Muscle of leg (tissue), 11 donors: ENCODE measurements around the gene NSRP1. TPM values are rescaled to one million over a fixed set of nuclear protein-coding genes. Genes with fewer than 3 reads are reported as not detected.
"Not testable (repeated sequence)": the region's sequence is repeated elsewhere in the genome, so short reads cannot be mapped to it uniquely, and the experiment has no call there.

ENCODE experiments used
- DNase-seq: peaks from one replicate; pipeline ENCODE4 v3.0.0; 2013
- H3K27ac ChIP-seq: one replicate; pipeline ENCODE4 v1.5.1; 2013; ENCODE audit warnings: mild to moderate bottlenecking, low read length, control low read depth
- H3K27me3 ChIP-seq: one replicate; pipeline ENCODE4 v1.6.1; 2013; ENCODE audit warnings: low read length; ENCODE audit not compliant: control insufficient read depth, insufficient read depth
- H3K36me3 ChIP-seq: one replicate; pipeline ENCODE4 v1.6.1; 2013; ENCODE audit warnings: low read length; ENCODE audit not compliant: control insufficient read depth, insufficient read depth
- H3K4me1 ChIP-seq: one replicate; pipeline ENCODE4 v1.6.1; 2013; ENCODE audit warnings: low read length; ENCODE audit not compliant: control insufficient read depth, insufficient read depth
- H3K4me3 ChIP-seq: one replicate; pipeline ENCODE4 v1.5.1; 2013; ENCODE audit warnings: low read length, control low read depth
- H3K9me3 ChIP-seq: replicated peaks from 2 replicates; pipeline ENCODE4 v1.6.1; 2013; ENCODE audit warnings: low read depth, low read length; ENCODE audit not compliant: control insufficient read depth
- WGBS: methylation state at CpG from one replicate; pipeline ENCODE4 v1.1.5; 2013; ENCODE audit warnings: missing lambda C conversion rate; ENCODE audit not compliant: insufficient coverage; 5-methylcytosine and 5-hydroxymethylcytosine counted together
- polyA plus RNA-seq, 8 donors: library from polyadenylated mRNA; unstranded; fragments of 120-200 nt; gene quantifications; one replicate each; pipeline versions ENCODE4 v1.2.1 to v1.2.3, GENCODE V29; 2013; ENCODE audit warnings: inconsistent platforms in 1 of 8, low replicate concordance in 1 of 8; ENCODE audit not compliant: insufficient read length in 8 of 8, insufficient read depth in 1 of 8
- total RNA-seq: library from RNA; stranded (reverse); fragments of 120-200 nt; gene quantifications from one replicate; pipeline ENCODE4 v1.2.4, GENCODE V29; 2013

The NSRP1 gene
- total and polyA plus RNA-seq, 9 donors = 11.4 to 34.2 (median 28.4) TPM

DNA sequence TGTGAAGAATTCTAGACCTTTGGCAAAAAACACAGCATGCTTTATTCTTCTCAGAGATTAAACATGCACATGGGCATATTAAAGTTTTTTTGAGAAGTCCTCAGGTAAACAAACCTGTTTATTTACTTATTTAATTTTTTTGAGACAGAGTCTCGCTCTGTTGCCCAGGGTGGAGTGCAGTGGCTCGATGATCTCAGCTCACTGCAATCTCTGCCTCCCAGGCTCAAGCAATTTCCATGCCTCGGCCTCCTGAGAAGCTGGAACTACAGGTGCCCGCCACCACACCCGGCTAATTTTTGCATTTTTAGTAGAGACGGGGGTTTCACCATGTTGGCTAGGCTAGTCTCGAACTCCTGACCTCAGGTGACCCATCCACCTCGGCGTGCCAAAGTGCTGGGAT is 84.0 kb downstream of the NSRP1 start:
- not testable (repeated sequence) for DNase-seq, H3K27me3 ChIP-seq, H3K36me3 ChIP-seq, H3K9me3 ChIP-seq, H3K4me3 ChIP-seq, H3K4me1 ChIP-seq, H3K27ac ChIP-seq
- 95% methylated on average over 8 of the region's 9 CpGs for WGBS

DNA sequence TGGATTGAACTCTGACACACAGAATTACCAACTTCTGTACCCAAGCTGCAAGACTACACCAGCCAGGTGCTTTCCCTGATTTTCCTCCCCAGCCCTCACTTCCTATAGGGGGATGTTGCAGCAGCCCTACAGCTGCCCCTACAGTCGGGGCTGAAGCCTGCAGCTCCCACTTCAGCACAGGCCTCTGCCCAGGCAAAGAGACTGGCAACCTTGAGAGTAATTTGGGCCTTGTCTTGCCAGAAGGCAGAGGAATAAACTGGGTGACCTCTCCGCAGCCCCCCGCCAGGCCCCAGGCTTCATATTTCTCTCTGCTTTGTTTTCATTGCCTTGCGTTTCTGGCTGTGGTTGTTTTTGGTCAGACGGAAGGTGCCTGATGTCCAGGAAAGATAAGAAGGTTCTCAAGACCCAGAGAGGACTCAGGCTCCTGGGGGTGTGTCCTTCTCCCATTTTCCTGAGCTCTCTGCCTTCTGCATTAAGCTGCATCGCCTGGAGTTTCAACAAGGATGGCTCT is 86.9 kb downstream of the NSRP1 start:
- Histone ChIP-seq H3K27me3 (peaks cover 3% of the 10 kb centered on the region), H3K27ac (no peak overlapping the region), H3K4me1 (no peaks in the 10 kb centered on the region), H3K36me3 (no peaks in the 10 kb centered on the region), H3K4me3 (no peak overlapping the region), H3K9me3 (no peaks in the 10 kb centered on the region)
- 21% methylated on average over 2 of the region's 6 CpGs for WGBS
- DNase-seq = no peak

DNA sequence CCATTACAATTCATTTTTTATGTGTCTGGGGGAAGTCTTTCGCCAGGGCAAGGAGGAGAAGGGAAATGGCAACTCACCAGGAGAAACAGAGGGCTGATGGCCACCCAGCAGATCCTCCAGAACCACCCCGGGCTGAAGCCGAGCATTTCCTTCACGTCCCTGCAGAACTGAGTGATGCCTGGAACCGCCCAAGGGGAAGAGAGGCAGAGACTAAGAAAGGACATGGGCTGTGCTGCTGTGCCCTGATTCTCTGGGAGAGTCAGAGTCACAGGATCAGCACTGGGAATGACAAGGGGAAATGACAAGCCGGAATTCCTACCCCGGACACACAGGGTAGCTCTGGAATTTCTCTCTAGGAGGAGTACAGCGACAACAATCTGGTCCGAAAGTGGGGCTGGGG is 91.0 kb downstream of the NSRP1 start:
- Histone ChIP-seq H3K4me3 (no peak overlapping the region), H3K4me1 (no peaks in the 10 kb centered on the region), H3K27me3 (peaks cover 3% of the 10 kb centered on the region), H3K36me3 (no peaks in the 10 kb centered on the region), H3K9me3 (no peaks in the 10 kb centered on the region), H3K27ac (no peak overlapping the region)
- WGBS = 72% methylated on average over 6 of the region's 9 CpGs
- DNase-seq = no peak

DNA sequence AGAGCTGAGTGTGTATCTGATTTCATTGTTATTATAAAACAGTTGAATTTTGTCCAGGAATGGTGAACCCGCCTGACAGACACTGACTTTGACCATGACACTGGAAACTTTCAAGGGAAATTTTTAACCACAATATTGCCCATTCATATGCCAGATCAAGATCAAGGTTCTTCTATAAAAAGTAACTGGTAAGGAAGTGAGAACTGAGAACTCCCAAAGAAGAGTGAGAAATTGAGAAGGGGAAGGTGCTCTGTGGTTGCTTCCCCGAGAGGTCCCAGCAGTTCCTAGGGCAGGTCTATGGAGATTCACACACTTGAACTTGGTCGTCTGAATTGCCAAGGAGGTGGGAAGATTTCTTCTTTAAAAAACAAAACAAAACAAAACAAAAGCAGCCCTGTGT is 91.6 kb downstream of the NSRP1 start:
- Histone ChIP-seq H3K27ac (no peak overlapping the region), H3K4me1 (no peaks in the 10 kb centered on the region), H3K36me3 (no peaks in the 10 kb centered on the region), H3K9me3 (no peaks in the 10 kb centered on the region), H3K4me3 (no peak overlapping the region), H3K27me3 (peaks cover 3% of the 10 kb centered on the region)
- no CpG with 5 or more reads among the region's 3 CpGs for WGBS
- DNase-seq = no peak

DNA sequence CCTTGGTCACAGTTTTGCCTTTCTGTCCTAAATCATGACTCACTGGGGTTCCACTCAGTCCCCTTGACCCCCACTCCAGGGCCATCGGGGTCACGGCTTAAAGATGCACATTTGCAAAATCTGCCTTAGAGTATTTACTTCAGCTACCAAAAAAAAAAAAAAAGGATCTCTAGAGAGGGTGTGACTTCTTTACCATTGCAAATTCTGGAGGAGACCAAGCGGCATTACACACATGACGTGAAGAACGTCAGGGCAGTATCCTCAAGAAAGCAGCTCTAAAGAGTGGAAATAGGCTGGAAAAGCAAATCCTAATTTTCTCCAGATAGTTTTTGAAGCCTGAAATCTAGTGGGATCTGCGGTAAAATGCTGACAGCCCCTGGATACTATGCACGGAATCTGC is 93.3 kb downstream of the NSRP1 start:
- H3K27ac ChIP-seq = no peak overlapping the region
- H3K36me3 ChIP-seq = no peaks in the 10 kb centered on the region
- DNase-seq = no peak
- H3K27me3 ChIP-seq = peaks cover 3% of the 10 kb centered on the region
- WGBS = 85% methylated on average over 5 of the region's 7 CpGs
- no peak overlapping the region for H3K4me3 ChIP-seq
- H3K9me3 ChIP-seq = no peaks in the 10 kb centered on the region
- no peaks in the 10 kb centered on the region for H3K4me1 ChIP-seq

DNA sequence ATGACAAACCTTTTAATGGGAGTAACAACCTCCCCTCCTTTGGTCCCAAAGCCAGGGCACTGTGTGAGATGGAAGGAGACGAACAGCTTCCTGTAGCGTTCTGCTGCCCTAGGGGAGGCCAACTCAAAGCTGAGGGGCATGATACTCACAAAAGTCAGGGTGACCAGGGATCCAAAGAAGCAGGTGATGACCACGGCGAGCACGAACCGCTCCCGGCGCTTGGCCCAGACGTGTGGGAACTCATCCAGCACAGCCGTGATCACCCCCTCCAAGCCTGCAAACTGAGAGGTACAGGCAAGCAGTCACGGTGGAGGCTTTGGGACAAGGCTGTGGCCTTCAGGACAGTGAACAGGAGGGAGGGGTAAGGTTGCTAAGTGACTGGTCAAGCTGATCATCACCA is 93.8 kb downstream of the NSRP1 start:
- no peaks in the 10 kb centered on the region for H3K9me3 ChIP-seq
- 67% methylated on average over 11 of the region's 11 CpGs for WGBS
- no peak for DNase-seq
- no peaks in the 10 kb centered on the region for H3K4me1 ChIP-seq
- H3K27me3 ChIP-seq = peaks cover 3% of the 10 kb centered on the region
- H3K4me3 ChIP-seq = no peak overlapping the region
- no peaks in the 10 kb centered on the region for H3K36me3 ChIP-seq
- H3K27ac ChIP-seq = no peak overlapping the region

DNA sequence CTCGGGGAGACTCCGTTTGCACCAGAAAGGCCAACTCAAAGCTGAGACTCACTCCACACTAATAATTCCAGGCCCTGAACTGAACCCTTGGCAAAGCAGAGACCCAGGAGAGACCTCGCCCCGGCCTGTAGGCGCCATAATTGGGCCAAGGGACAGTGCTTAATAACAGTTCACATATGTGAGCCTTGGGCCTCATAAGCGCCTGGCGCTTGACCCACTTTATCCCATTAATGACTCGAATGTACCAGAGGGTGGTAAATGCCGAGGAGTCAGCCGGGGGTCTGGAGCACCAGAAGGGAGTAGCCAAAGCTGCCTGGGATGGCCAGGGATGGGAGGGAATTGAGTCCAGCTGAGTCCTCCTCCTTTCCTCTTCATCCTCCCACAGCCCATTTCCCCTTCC is 94.3 kb downstream of the NSRP1 start:
- H3K4me1 ChIP-seq = no peaks in the 10 kb centered on the region
- no peaks in the 10 kb centered on the region for H3K9me3 ChIP-seq
- no peak overlapping the region for H3K4me3 ChIP-seq

DNA sequence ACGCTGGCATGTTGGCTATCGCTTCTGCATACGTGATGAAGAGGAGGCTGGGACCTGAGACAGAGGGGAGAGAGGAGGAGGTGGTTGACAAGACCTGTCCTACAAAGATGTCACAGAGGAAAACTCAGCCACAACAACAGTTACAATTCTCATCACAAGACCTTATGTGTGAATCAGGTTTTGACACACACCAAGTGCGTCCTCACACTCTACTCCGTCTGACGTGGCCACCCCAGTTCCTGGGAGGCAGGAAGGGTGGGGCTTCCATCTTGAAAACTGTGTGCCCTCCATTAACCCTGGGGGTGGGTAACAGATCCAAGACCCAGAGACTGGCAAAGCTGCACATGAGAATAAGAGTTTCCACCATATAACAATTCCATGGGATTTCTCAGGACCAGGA is 94.8 kb downstream of the NSRP1 start:
- DNase-seq = no peak
- H3K36me3 ChIP-seq = no peaks in the 10 kb centered on the region
- H3K9me3 ChIP-seq = no peaks in the 10 kb centered on the region
- WGBS = 63% methylated on average over 2 of the region's 6 CpGs
- H3K4me1 ChIP-seq = no peaks in the 10 kb centered on the region
- H3K27me3 ChIP-seq = peaks cover 2% of the 10 kb centered on the region
- H3K27ac ChIP-seq = no peak overlapping the region
- no peak overlapping the region for H3K4me3 ChIP-seq

More for the DNA sequence above, 94.3 kb downstream of the NSRP1 start:
- Histone ChIP-seq H3K36me3 (no peaks in the 10 kb centered on the region), H3K27ac (no peak overlapping the region), H3K27me3 (peaks cover 2% of the 10 kb centered on the region)
- WGBS = 45% methylated on average over 3 of the region's 10 CpGs
- no peak for DNase-seq

DNA sequence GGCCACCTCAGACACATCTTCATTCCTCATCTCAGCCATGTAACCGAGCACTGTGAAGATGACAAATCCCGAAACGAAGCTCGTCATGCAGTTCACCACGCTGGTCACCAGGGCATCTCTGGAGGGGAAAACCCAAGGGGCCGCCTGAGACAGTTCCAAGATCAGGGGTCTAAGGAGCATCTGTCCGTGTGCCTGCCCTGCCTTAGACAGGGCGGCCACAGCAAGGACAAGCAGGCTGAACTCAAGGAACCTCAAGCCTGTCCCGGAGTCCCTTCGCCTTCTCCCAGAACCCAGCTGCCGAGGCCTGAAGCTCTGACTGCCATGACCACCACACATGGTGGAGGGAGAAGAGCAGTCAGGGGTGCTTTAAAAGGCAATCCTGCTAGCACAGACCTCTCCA is 96.1 kb downstream of the NSRP1 start:
- WGBS = 87% methylated on average over 11 of the region's 11 CpGs
- Histone ChIP-seq H3K4me1 (no peaks in the 10 kb centered on the region), H3K27me3 (no peaks in the 10 kb centered on the region), H3K36me3 (no peaks in the 10 kb centered on the region), H3K9me3 (no peaks in the 10 kb centered on the region), H3K4me3 (no peak overlapping the region), H3K27ac (no peak overlapping the region)
- DNase-seq = no peak

DNA sequence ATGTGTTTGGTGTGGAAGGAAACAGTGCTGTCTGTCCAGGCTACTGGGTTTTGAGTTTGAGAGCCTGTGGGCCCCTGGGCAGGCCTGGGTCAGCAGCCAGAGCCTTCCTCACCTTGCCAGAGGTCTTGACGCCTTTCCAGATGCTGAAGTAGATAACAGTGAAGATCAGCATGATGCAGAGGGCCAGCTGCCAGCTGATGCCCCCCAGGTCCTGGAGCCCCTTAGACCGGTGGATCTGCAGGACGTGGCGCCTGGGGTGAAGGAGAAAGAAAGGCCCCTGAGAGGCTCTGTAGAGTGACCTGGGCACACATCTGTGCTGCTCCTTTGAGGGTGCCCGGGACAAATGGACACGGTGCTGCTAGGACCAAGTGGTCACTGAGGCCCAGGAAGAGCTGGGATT is 100.4 kb downstream of the NSRP1 start:
- H3K4me1 ChIP-seq = no peaks in the 10 kb centered on the region
- 88% methylated on average over 6 of the region's 6 CpGs for WGBS

DNA sequence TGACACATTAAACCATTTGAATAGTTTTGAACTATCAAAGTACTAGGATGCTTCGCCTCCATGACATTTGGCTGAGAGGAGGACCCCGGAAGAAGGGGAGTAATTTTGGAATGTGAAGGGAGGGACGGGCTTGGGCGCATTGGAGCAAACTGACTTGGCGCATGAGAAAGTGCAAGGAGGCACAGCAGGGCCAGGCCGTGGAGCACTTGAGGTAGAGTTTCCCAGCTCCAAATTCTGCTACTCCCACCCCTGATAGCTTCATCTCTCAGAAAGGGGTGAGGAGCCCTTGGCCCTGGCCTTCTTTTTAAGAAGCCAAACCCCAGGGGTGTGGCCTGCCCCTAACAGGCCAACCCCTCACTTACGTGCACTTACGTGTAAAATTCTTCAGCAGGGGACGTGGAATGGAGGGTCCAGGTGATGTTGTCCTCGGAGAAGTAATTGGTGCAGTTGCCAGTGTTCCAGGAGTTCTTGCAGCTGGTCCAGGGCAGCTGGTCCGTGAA is 101.2 kb downstream of the NSRP1 start:
- H3K4me1 ChIP-seq = no peaks in the 10 kb centered on the region
- H3K9me3 ChIP-seq = no peaks in the 10 kb centered on the region
- no peak for DNase-seq
- no peaks in the 10 kb centered on the region for H3K27me3 ChIP-seq
- 94% methylated on average over 11 of the region's 11 CpGs for WGBS
- H3K27ac ChIP-seq = no peak overlapping the region
- no peaks in the 10 kb centered on the region for H3K36me3 ChIP-seq
- H3K4me3 ChIP-seq = no peak overlapping the region

More for the DNA sequence above, 100.4 kb downstream of the NSRP1 start:
- no peaks in the 10 kb centered on the region for H3K27me3 ChIP-seq
- no peaks in the 10 kb centered on the region for H3K36me3 ChIP-seq
- H3K27ac ChIP-seq = no peak overlapping the region
- DNase-seq = no peak
- no peak overlapping the region for H3K4me3 ChIP-seq
- H3K9me3 ChIP-seq = no peaks in the 10 kb centered on the region
